Esophagus muscularis mucosa (tissue), 4 donors: ENCODE data around the gene POLR2J.
"Not testable (repeated sequence)": the region's sequence is repeated elsewhere in the genome, so short reads cannot be mapped to it uniquely, and the experiment has no call there.

Experiments
- CTCF ChIP-seq, 3 experiments: fragments of 200-600 bp in 2 of 3; fragments of 450-650 bp in 1 of 3; sonication (generic) in 2 of 3; IDR thresholded peaks; one replicate each; pipeline ENCODE4 v1.5.1; 2017 to 2019; ENCODE audit warnings: antibody characterized with exemption in 3 of 3, mild to moderate bottlenecking in 2 of 3, moderate library complexity in 1 of 3
- EP300 ChIP-seq: sonication (generic); formaldehyde crosslinking; IDR thresholded peaks from one replicate; pipeline ENCODE4 v1.6.1; 2017; ENCODE audit warnings: antibody characterized with exemption
- POLR2AphosphoS5 ChIP-seq, 2 donors: sonication (generic); formaldehyde crosslinking; IDR thresholded peaks; one replicate each; pipeline ENCODE4 v1.6.1; 2017; ENCODE audit warnings: antibody characterized with exemption in 2 of 2

- TF ChIP-seq CTCF (IDR thresholded peaks at IDR 0.05); EP300; POLR2AphosphoS5 (IDR thresholded peaks at IDR 0.05): not testable (repeated sequence)
These were observed 18.6 kb upstream of the POLR2J start for GRCh38 chr7:102497308-102497707.
